Measurements from ENCODE around the gene CCDC88C. TPM values are rescaled to one million over a fixed set of nuclear protein-coding genes. Genes with fewer than 3 reads are reported as not detected.

CCDC88C gene
- total RNA-seq, 1 experiment from 2014 or later: 5.8 TPM

GRCh38 chr14:91406451-91406850 lies 11.2 kb downstream of the CCDC88C start:
- Histone ChIP-seq H3K9me3 (no peaks in the 10 kb centered on the region), H3K4me3 (no peak overlapping the region), H3K36me3 (no peaks in the 10 kb centered on the region), H3K27me3 (no peaks in the 10 kb centered on the region)
- DNase-seq: no peak

- Histone ChIP-seq H3K36me3 (no peaks in the 10 kb centered on the region), H3K4me3 (no peak overlapping the region), H3K9me3 (no peaks in the 10 kb centered on the region), H3K27me3 (no peaks in the 10 kb centered on the region)
- no peak for DNase-seq
Observed at GRCh38 chr14:91405724-91406435, 11.7 kb downstream of the CCDC88C start.

GRCh38 chr14:91405241-91405721 lies 12.3 kb downstream of the CCDC88C start:
- no peak overlapping the region for H3K4me3 ChIP-seq
- H3K27me3 ChIP-seq: no peaks in the 10 kb centered on the region
- no peaks in the 10 kb centered on the region for H3K36me3 ChIP-seq
- H3K9me3 ChIP-seq: no peaks in the 10 kb centered on the region
- no peak for DNase-seq

GRCh38 chr14:91402771-91403600 lies 14.6 kb downstream of the CCDC88C start:
- no peaks in the 10 kb centered on the region for H3K9me3 ChIP-seq
- H3K4me3 ChIP-seq: no peak overlapping the region
- no peak for DNase-seq
- no peaks in the 10 kb centered on the region for H3K36me3 ChIP-seq
- no peaks in the 10 kb centered on the region for H3K27me3 ChIP-seq

- no peak for DNase-seq
- Histone ChIP-seq H3K4me3 (no peak overlapping the region), H3K27me3 (no peaks in the 10 kb centered on the region), H3K36me3 (no peaks in the 10 kb centered on the region), H3K9me3 (no peaks in the 10 kb centered on the region)
Observed at GRCh38 chr14:91402348-91402747, 15.3 kb downstream of the CCDC88C start.

GRCh38 chr14:91401751-91402150 lies 15.9 kb downstream of the CCDC88C start:
- Histone ChIP-seq H3K4me3 (no peak overlapping the region), H3K27me3 (no peaks in the 10 kb centered on the region), H3K36me3 (no peaks in the 10 kb centered on the region), H3K9me3 (no peaks in the 10 kb centered on the region)
- no peak for DNase-seq

GRCh38 chr14:91400696-91401095 lies 16.9 kb downstream of the CCDC88C start:
- no peaks in the 10 kb centered on the region for H3K9me3 ChIP-seq
- DNase-seq: no peak
- H3K27me3 ChIP-seq: no peaks in the 10 kb centered on the region
- no peak overlapping the region for H3K4me3 ChIP-seq
- no peaks in the 10 kb centered on the region for H3K36me3 ChIP-seq

GRCh38 chr14:91399868-91400640 lies 17.6 kb downstream of the CCDC88C start:
- DNase-seq: no peak
- H3K36me3 ChIP-seq: no peaks in the 10 kb centered on the region
- no peak overlapping the region for H3K4me3 ChIP-seq

GRCh38 chr14:91398707-91399106 lies 18.9 kb downstream of the CCDC88C start:
- Histone ChIP-seq H3K9me3 (no peaks in the 10 kb centered on the region), H3K4me3 (no peak overlapping the region), H3K36me3 (no peaks in the 10 kb centered on the region), H3K27me3 (no peaks in the 10 kb centered on the region)
- DNase-seq: no peak

More at GRCh38 chr14:91399868-91400640, 17.6 kb downstream of the CCDC88C start:
- no peaks in the 10 kb centered on the region for H3K27me3 ChIP-seq
- H3K9me3 ChIP-seq: no peaks in the 10 kb centered on the region

- H3K36me3 ChIP-seq: no peaks in the 10 kb centered on the region
- no peaks in the 10 kb centered on the region for H3K9me3 ChIP-seq
- H3K27me3 ChIP-seq: no peaks in the 10 kb centered on the region
- H3K4me3 ChIP-seq: no peak overlapping the region
- DNase-seq: no peak
Observed at GRCh38 chr14:91397965-91398591, 19.5 kb downstream of the CCDC88C start.

GRCh38 chr14:91396959-91397815 lies 20.4 kb downstream of the CCDC88C start:
- Histone ChIP-seq H3K27me3 (no peaks in the 10 kb centered on the region), H3K36me3 (no peaks in the 10 kb centered on the region), H3K4me3 (no peak overlapping the region), H3K9me3 (no peaks in the 10 kb centered on the region)
- DNase-seq: no peak

- Histone ChIP-seq H3K27me3 (no peaks in the 10 kb centered on the region), H3K36me3 (no peaks in the 10 kb centered on the region), H3K4me3 (no peak overlapping the region), H3K9me3 (no peaks in the 10 kb centered on the region)
- no peak for DNase-seq
Observed at GRCh38 chr14:91396013-91396660, 21.5 kb downstream of the CCDC88C start.

- H3K27me3 ChIP-seq: no peaks in the 10 kb centered on the region
- no peak for DNase-seq
- H3K9me3 ChIP-seq: no peaks in the 10 kb centered on the region
- H3K4me3 ChIP-seq: no peak overlapping the region
- no peaks in the 10 kb centered on the region for H3K36me3 ChIP-seq
Observed at GRCh38 chr14:91395466-91395865, 22.2 kb downstream of the CCDC88C start.

- no peak for DNase-seq
- Histone ChIP-seq H3K27me3 (no peaks in the 10 kb centered on the region), H3K9me3 (no peaks in the 10 kb centered on the region), H3K36me3 (no peaks in the 10 kb centered on the region), H3K4me3 (no peak overlapping the region)
Observed at GRCh38 chr14:91394105-91395081, 23.2 kb downstream of the CCDC88C start.

Data from MG63 (cell line).